Mesendoderm (in vitro differentiated cells): Measurements from ENCODE around the gene OR2V1.
A peak's percentile ranks its signal among the peaks of the same experiment; 100 is the strongest.

Experiments
- DNase-seq: peaks from one replicate; pipeline ENCODE4 v3.0.0; 2013
- H2AK5ac ChIP-seq: 2 replicates; pipeline ENCODE4 v1.6.1; 2013; ENCODE audit warnings: low read length, inconsistent platforms
- H2BK120ac ChIP-seq: 2 replicates; pipeline ENCODE4 v1.6.1; 2013; ENCODE audit warnings: low read depth, mild to moderate bottlenecking, low read length, moderate library complexity, mixed read lengths
- H2BK15ac ChIP-seq: replicated peaks from 2 replicates; pipeline ENCODE4 v1.6.1; 2013; ENCODE audit warnings: low read depth, mild to moderate bottlenecking, moderate library complexity
- H2BK5ac ChIP-seq: 2 replicates; pipeline ENCODE4 v1.6.1; 2013; ENCODE audit warnings: low read length, inconsistent platforms
- H3K18ac ChIP-seq: 2 replicates; pipeline ENCODE4 v1.6.1; 2013; ENCODE audit warnings: mild to moderate bottlenecking, low read length, mixed read lengths
- H3K23ac ChIP-seq: one replicate; pipeline ENCODE4 v1.6.1; 2013; ENCODE audit warnings: low read length
- H3K27ac ChIP-seq: 2 replicates; pipeline ENCODE4 v1.5.1; 2013; ENCODE audit warnings: low read depth, mild to moderate bottlenecking, inconsistent platforms, low read length, moderate library complexity
- H3K27me3 ChIP-seq: 2 replicates; pipeline ENCODE4 v1.6.1; 2013; ENCODE audit warnings: low read length, control low read depth, mild to moderate bottlenecking, inconsistent platforms; ENCODE audit not compliant: insufficient read depth, poor library complexity
- H3K36me3 ChIP-seq: 2 replicates; pipeline ENCODE4 v1.6.1; 2013; ENCODE audit warnings: low read length, inconsistent platforms; ENCODE audit not compliant: control insufficient read depth, insufficient read depth
- H3K4ac ChIP-seq: one replicate; pipeline ENCODE4 v1.6.1; 2013; ENCODE audit warnings: low read depth, mild to moderate bottlenecking, low read length, moderate library complexity
- H3K4me1 ChIP-seq: 2 replicates; pipeline ENCODE4 v1.6.1; 2013; ENCODE audit warnings: low read depth, low read length, inconsistent platforms; ENCODE audit not compliant: control insufficient read depth
- H3K4me2 ChIP-seq: 2 replicates; pipeline ENCODE4 v1.6.1; 2013; ENCODE audit warnings: low read length
- H3K4me3 ChIP-seq: 2 replicates; pipeline ENCODE4 v1.5.1; 2013; ENCODE audit warnings: mild to moderate bottlenecking, low read length
- H3K56ac ChIP-seq: one replicate; pipeline ENCODE4 v1.6.1; 2013; ENCODE audit warnings: low read length
- H3K79me1 ChIP-seq: 2 replicates; pipeline ENCODE4 v1.6.1; 2013; ENCODE audit warnings: low read length, inconsistent platforms
- H3K79me2 ChIP-seq: 2 replicates; pipeline ENCODE4 v1.6.1; 2013; ENCODE audit warnings: mild to moderate bottlenecking, low read length; ENCODE audit not compliant: control insufficient read depth, insufficient read depth
- H3K9ac ChIP-seq: 2 replicates; pipeline ENCODE4 v1.6.1; 2013; ENCODE audit warnings: low read length, inconsistent platforms
- H4K5ac ChIP-seq: one replicate; pipeline ENCODE4 v1.6.1; 2013; ENCODE audit warnings: low read length
- H4K8ac ChIP-seq: one replicate; pipeline ENCODE4 v1.6.1; 2013; ENCODE audit warnings: low read depth, mild to moderate bottlenecking, control low read depth, low read length, moderate library complexity
- WGBS: extraction: QIAGEN DNeasy Blood & Tissue Kit; methylation state at CpG from one replicate; pipeline ENCODE4 v1.1.7; 2013; ENCODE audit warnings: low lambda C conversion rate, missing lambda C conversion rate; ENCODE audit not compliant: insufficient coverage; ENCODE audit errors: extremely low coverage; 5-methylcytosine and 5-hydroxymethylcytosine counted together

OR2V1 gene

GRCh38 chr5:181167814-181168488 lies 37.0 kb upstream of the OR2V1 start:
- H2AK5ac ChIP-seq, result no peak overlapping the region
- H3K56ac ChIP-seq, result no peak overlapping the region
- H2BK120ac ChIP-seq, result no peak overlapping the region
- peak; percentile 91 for DNase-seq
- H2BK15ac ChIP-seq, result no peak overlapping the region
- H3K27ac ChIP-seq, result no peak overlapping the region
- H3K79me1 ChIP-seq, result no peaks in the 10 kb centered on the region
- H2BK5ac ChIP-seq, result no peak overlapping the region
- H4K5ac ChIP-seq, result no peak overlapping the region
- H3K23ac ChIP-seq, result no peak overlapping the region
- no peak overlapping the region for H4K8ac ChIP-seq
- no peak overlapping the region for H3K4ac ChIP-seq
- no peaks in the 10 kb centered on the region for H3K36me3 ChIP-seq
- peaks cover 2% of the 10 kb centered on the region for H3K27me3 ChIP-seq
- H3K9ac ChIP-seq, result no peak overlapping the region
- no peak overlapping the region for H3K4me3 ChIP-seq
- H3K4me1 ChIP-seq, result no peaks in the 10 kb centered on the region
- no peak overlapping the region for H3K18ac ChIP-seq
- no peaks in the 10 kb centered on the region for H3K79me2 ChIP-seq
- WGBS, result no CpG with 5 or more reads among the region's 11 CpGs
- peak overlapping the region; percentile 62 for H3K4me2 ChIP-seq

DNA sequence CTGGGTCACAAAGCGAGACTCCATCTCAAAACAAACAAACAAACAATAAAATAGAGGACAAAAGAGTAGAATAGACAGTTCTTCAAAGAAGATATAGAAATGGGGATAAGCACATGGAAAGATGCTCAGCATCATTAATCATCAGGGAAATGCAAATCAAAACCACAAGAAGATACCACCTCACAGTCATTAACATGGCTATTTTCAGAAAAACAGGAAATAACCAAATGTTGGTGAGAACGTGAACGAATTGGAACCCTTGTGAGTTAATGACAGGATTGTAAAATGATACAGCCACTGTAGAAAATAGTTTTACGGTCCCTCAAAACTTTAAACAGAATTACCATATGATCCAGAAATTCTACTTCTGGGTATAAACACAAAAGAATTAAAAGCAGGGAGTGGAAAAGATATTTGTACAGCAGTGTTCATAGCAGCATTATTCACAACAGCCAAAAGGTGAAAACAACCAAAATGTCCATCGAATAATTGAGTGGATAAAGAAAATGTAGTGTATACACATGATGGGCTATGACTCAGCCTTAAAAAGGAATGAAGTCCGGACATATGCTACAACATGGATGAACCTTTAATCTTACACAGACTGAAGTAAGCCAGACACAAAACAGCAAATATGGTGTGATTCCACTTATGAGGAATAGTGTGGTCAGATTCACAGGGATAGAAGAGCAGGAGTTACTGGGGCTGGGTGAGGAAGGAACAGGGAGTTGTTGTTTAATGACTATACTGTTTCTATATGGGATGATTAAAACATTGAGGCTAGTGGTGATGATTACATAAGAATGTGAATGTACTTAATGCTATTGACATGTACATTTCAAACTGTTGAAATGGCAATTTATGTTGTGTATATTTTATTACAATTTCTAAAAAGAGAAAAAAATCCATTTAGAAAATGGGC lies 36.1 kb upstream of the OR2V1 start:
- WGBS, result no CpG with 5 or more reads among the region's 6 CpGs
- Histone ChIP-seq H3K79me1 (no peaks in the 10 kb centered on the region), H4K5ac (no peak overlapping the region), H3K4me1 (no peaks in the 10 kb centered on the region), H4K8ac (no peak overlapping the region), H3K23ac (no peak overlapping the region), H3K4me2 (no peak overlapping the region), H3K18ac (no peak overlapping the region), H2AK5ac (no peak overlapping the region), H2BK120ac (no peak overlapping the region), H3K56ac (no peak overlapping the region), H3K27me3 (peaks cover 2% of the 10 kb centered on the region), H3K79me2 (no peaks in the 10 kb centered on the region), H2BK15ac (no peak overlapping the region), H3K36me3 (no peaks in the 10 kb centered on the region), H2BK5ac (no peak overlapping the region), H3K4me3 (no peak overlapping the region), H3K9ac (no peak overlapping the region), H3K27ac (no peak overlapping the region), H3K4ac (no peak overlapping the region)
- no peak for DNase-seq

- DNase-seq, result peak; percentile 75
- WGBS, result no CpG with 5 or more reads among the region's 52 CpGs
- H3K79me2 ChIP-seq, result no peaks in the 10 kb centered on the region
- no peak overlapping the region for H3K27ac ChIP-seq
- H2BK15ac ChIP-seq, result no peak overlapping the region
- H3K4me1 ChIP-seq, result no peaks in the 10 kb centered on the region
- no peak overlapping the region for H3K4ac ChIP-seq
- H3K56ac ChIP-seq, result peak overlapping the region; percentile 34
- no peak overlapping the region for H3K4me3 ChIP-seq
- H4K8ac ChIP-seq, result no peak overlapping the region
- H4K5ac ChIP-seq, result no peak overlapping the region
- H3K36me3 ChIP-seq, result no peaks in the 10 kb centered on the region
- no peaks in the 10 kb centered on the region for H3K27me3 ChIP-seq
- no peak overlapping the region for H2BK120ac ChIP-seq
- no peak overlapping the region for H3K4me2 ChIP-seq
- H3K23ac ChIP-seq, result no peak overlapping the region
- H2AK5ac ChIP-seq, result no peak overlapping the region
- no peak overlapping the region for H3K18ac ChIP-seq
- no peaks in the 10 kb centered on the region for H3K79me1 ChIP-seq
- no peak overlapping the region for H3K9ac ChIP-seq
- no peak overlapping the region for H2BK5ac ChIP-seq
These were observed 33.3 kb upstream of the OR2V1 start for GRCh38 chr5:181164076-181164952.

- no CpG with 5 or more reads among the region's 16 CpGs for WGBS
- H4K8ac ChIP-seq, result no peak overlapping the region
- no peaks in the 10 kb centered on the region for H3K36me3 ChIP-seq
- no peaks in the 10 kb centered on the region for H3K79me1 ChIP-seq
- H3K56ac ChIP-seq, result peak overlapping the region; percentile 67
- DNase-seq, result peak; percentile 73
- no peaks in the 10 kb centered on the region for H3K27me3 ChIP-seq
- no peak overlapping the region for H2BK120ac ChIP-seq
- H3K4me3 ChIP-seq, result peak overlapping the region; percentile 38
- H3K4me1 ChIP-seq, result no peaks in the 10 kb centered on the region
- no peak overlapping the region for H4K5ac ChIP-seq
- peak overlapping the region; percentile 59 for H3K4me2 ChIP-seq
- H2BK15ac ChIP-seq, result no peak overlapping the region
- H3K18ac ChIP-seq, result no peak overlapping the region
- no peak overlapping the region for H3K23ac ChIP-seq
- H3K4ac ChIP-seq, result no peak overlapping the region
- H2BK5ac ChIP-seq, result no peak overlapping the region
- peak overlapping the region; percentile 43 for H3K9ac ChIP-seq
- no peaks in the 10 kb centered on the region for H3K79me2 ChIP-seq
- H3K27ac ChIP-seq, result no peak overlapping the region
- H2AK5ac ChIP-seq, result no peak overlapping the region
These were observed 32.6 kb upstream of the OR2V1 start for GRCh38 chr5:181163487-181164075.

- no peak overlapping the region for H3K4ac ChIP-seq
- H2BK120ac ChIP-seq, result no peak overlapping the region
- no peak overlapping the region for H3K23ac ChIP-seq
- H3K79me1 ChIP-seq, result no peaks in the 10 kb centered on the region
- no peaks in the 10 kb centered on the region for H3K4me1 ChIP-seq
- H3K79me2 ChIP-seq, result no peaks in the 10 kb centered on the region
- no peak for DNase-seq
- H4K8ac ChIP-seq, result no peak overlapping the region
- no peak overlapping the region for H3K4me3 ChIP-seq
- no peak overlapping the region for H2BK15ac ChIP-seq
- H3K4me2 ChIP-seq, result no peak overlapping the region
- no peaks in the 10 kb centered on the region for H3K36me3 ChIP-seq
- no CpG with 5 or more reads among the region's 4 CpGs for WGBS
- H4K5ac ChIP-seq, result no peak overlapping the region
- no peak overlapping the region for H3K9ac ChIP-seq
- H3K27ac ChIP-seq, result no peak overlapping the region
- H3K18ac ChIP-seq, result no peak overlapping the region
- peak overlapping the region; percentile 64 for H3K56ac ChIP-seq
- no peaks in the 10 kb centered on the region for H3K27me3 ChIP-seq
- no peak overlapping the region for H2BK5ac ChIP-seq
- no peak overlapping the region for H2AK5ac ChIP-seq
These were observed 30.7 kb upstream of the OR2V1 start for GRCh38 chr5:181161534-181162175.
